Fibroblast of mammary gland (primary cell): ENCODE results near the gene NHLH1.
"Not testable (repeated sequence)": the region's sequence is repeated elsewhere in the genome, so short reads cannot be mapped to it uniquely, and the experiment has no call there.

Experiments
- DNase-seq: peaks from one replicate; pipeline ENCODE4 v3.0.0-alpha.2; 2010; ENCODE audit warnings: low read depth
- H3K4me3 ChIP-seq: 2 replicates; pipeline ENCODE4 v1.5.1; 2011; ENCODE audit warnings: low read depth, mild to moderate bottlenecking, low read length, moderate library complexity; ENCODE audit not compliant: control insufficient read depth
- CTCF ChIP-seq: conservative IDR thresholded peaks from 2 replicates; pipeline ENCODE4 v1.5.1; 2011; ENCODE audit warnings: low read depth, low read length, inconsistent platforms; ENCODE audit not compliant: control insufficient read depth, insufficient read depth

NHLH1 gene

GRCh38 chr1:160374306-160375110, 7.6 kb downstream of the NHLH1 start:
- H3K4me3 ChIP-seq = no peak overlapping the region
- no peak for TF ChIP-seq CTCF
- peak; percentile 7 for DNase-seq

GRCh38 chr1:160375788-160376524, 9.1 kb downstream of the NHLH1 start:
- peak; percentile 20 for DNase-seq
- H3K4me3 ChIP-seq = no peak overlapping the region
- TF ChIP-seq CTCF = no peak

- no peak overlapping the region for H3K4me3 ChIP-seq
- DNase-seq = peak; percentile 75
Measured at GRCh38 chr1:160376525-160377131, 9.8 kb downstream of the NHLH1 start.

GRCh38 chr1:160377585-160378206, 10.8 kb downstream of the NHLH1 start:
- no peak overlapping the region for H3K4me3 ChIP-seq
- TF ChIP-seq CTCF = no peak
- peak; percentile 70 for DNase-seq

More at GRCh38 chr1:160376525-160377131, 9.8 kb downstream of the NHLH1 start:
- peak; percentile 98 for TF ChIP-seq CTCF

GRCh38 chr1:160384812-160385211, 17.9 kb downstream of the NHLH1 start:
- not testable (repeated sequence) for DNase-seq, H3K4me3 ChIP-seq

GRCh38 chr1:160388406-160388805, 21.5 kb downstream of the NHLH1 start:
- not testable (repeated sequence) for DNase-seq

GRCh38 chr1:160394673-160395072, 27.8 kb downstream of the NHLH1 start:
- H3K4me3 ChIP-seq = no peak overlapping the region
- no peak for TF ChIP-seq CTCF
- DNase-seq = no peak

More at GRCh38 chr1:160388406-160388805, 21.5 kb downstream of the NHLH1 start:
- not testable (repeated sequence) for H3K4me3 ChIP-seq
